Panc1 (cell line): ENCODE measurements around the gene IFITM1. TPM values are rescaled to one million over a fixed set of nuclear protein-coding genes. Genes with fewer than 3 reads are reported as not detected.

Experiments used
- ATAC-seq: fragments of 200-7000 bp; cut with Tn5 transposase; 2 replicates; pipeline ENCODE4 v1.9.1; 2020; ENCODE audit warnings: mild to moderate bottlenecking, moderate library complexity
- BruUV-seq: library from RNA; stranded (reverse); fragments of 400-500 nt; replicated peaks from 2 replicates; lab custom pipeline; 2021; lab: Mats Ljungman, UMichigan
- CTCF ChIA-PET: fragments of 300-600 bp; sonication (Branson Sonifier 250); formaldehyde crosslinking; loops from one replicate; lab custom pipeline; 2022; ENCODE audit warnings: antibody characterized with exemption; lab: Charles Lee
- POLR2A ChIA-PET: fragments of 300-600 bp; sonication (Branson Sonifier 250); formaldehyde crosslinking; loops from one replicate; lab custom pipeline; 2022; ENCODE audit warnings: antibody characterized with exemption; lab: Charles Lee
- DNase-seq: peaks from one replicate; pipeline ENCODE4 v3.0.0-alpha.2; 2010; ENCODE audit warnings: low read depth, low spot score
- H3K27ac ChIP-seq: 2 replicates; pipeline ENCODE4 v1.5.1; 2011; ENCODE audit warnings: mild to moderate bottlenecking, low read length, inconsistent platforms
- H3K27me3 ChIP-seq: fragments of 200-500 bp; sonication (Bioruptor generic); 2 replicates; pipeline ENCODE4 v1.6.0; 2014; ENCODE audit warnings: low read length, inconsistent platforms; ENCODE audit not compliant: control insufficient read depth, insufficient read depth
- H3K36me3 ChIP-seq: fragments of 200-500 bp; sonication (Bioruptor generic); 2 replicates; pipeline ENCODE4 v1.5.1; 2014; ENCODE audit warnings: inconsistent platforms, mild to moderate bottlenecking, low read length, moderate library complexity; ENCODE audit not compliant: control insufficient read depth, insufficient read depth
- H3K4me1 ChIP-seq: 2 replicates; pipeline ENCODE4 v1.5.1; 2011; ENCODE audit warnings: inconsistent platforms, mild to moderate bottlenecking, low read length, moderate library complexity; ENCODE audit not compliant: control insufficient read depth, insufficient read depth
- H3K4me3 ChIP-seq, 2 experiments: 2 replicates each; pipeline ENCODE4 v1.5.1; 2011 to 2012; ENCODE audit warnings: low read depth in 2 of 2, low read length in 2 of 2, mild to moderate bottlenecking in 2 of 2, inconsistent platforms in 1 of 2, moderate library complexity in 1 of 2
- H3K9me3 ChIP-seq: fragments of 200-500 bp; sonication (Bioruptor generic); 2 replicates; pipeline ENCODE4 v1.5.1; 2014; ENCODE audit warnings: low read depth, mild to moderate bottlenecking, inconsistent platforms, low read length, moderate library complexity; ENCODE audit not compliant: control insufficient read depth, insufficient read depth
- CTCF ChIP-seq: fragments of 450-650 bp; IDR thresholded peaks from 2 replicates; pipeline ENCODE4 v1.5.1; 2017; ENCODE audit warnings: mild to moderate bottlenecking
- POLR2AphosphoS5 ChIP-seq: IDR thresholded peaks from 2 replicates; pipeline ENCODE4 v1.6.1; 2012; ENCODE audit warnings: mild to moderate bottlenecking, low read depth, low read length, moderate library complexity
- REST ChIP-seq, 2 experiments: IDR thresholded peaks; 2 replicates each; pipeline ENCODE4 v1.6.1; 2011 to 2012; ENCODE audit warnings: low read depth in 2 of 2, control low read depth in 1 of 2, low read length in 1 of 2, mild to moderate bottlenecking in 1 of 2, moderate library complexity in 1 of 2; ENCODE audit not compliant: insufficient read depth in 1 of 2
- SIN3A ChIP-seq: IDR thresholded peaks from 2 replicates; pipeline ENCODE4 v1.6.1; 2012; ENCODE audit warnings: low read depth, mild to moderate bottlenecking, low read length, moderate library complexity, borderline replicate concordance; ENCODE audit not compliant: insufficient read depth
- TCF7L2 ChIP-seq: IDR thresholded peaks from 2 replicates; pipeline ENCODE4 v1.6.1; 2011; ENCODE audit warnings: mild to moderate bottlenecking, low read depth, low read length, inconsistent platforms
- in situ Hi-C: cut with HindIII; loops from 2 replicates; pipeline ENCODE4 v1.10.0; 2016; ENCODE audit warnings: low sequenced_read_pairs, low pct_unique_long_range_greater_than_20kb
- intact Hi-C: fragments of 100-400 bp; cut with micrococcal nuclease; formaldehyde crosslinking; loops from one replicate; pipeline ENCODE4 v1.10.0; 2022; ENCODE audit not compliant: unreplicated experiment
- total RNA-seq: library from RNA; stranded (reverse); gene quantifications from one replicate; pipeline ENCODE4 v1.2.1, GENCODE V29; 2021; ENCODE audit not compliant: unreplicated experiment

The IFITM1 gene
- total RNA-seq, 1 experiment from 2014 or later: 66.3 TPM

- POLR2A ChIA-PET: no interaction called here
- intact Hi-C loops (no loop called here), in situ Hi-C loops (no loop called here)
- DNase-seq: no peak
- Histone ChIP-seq H3K9me3 (no peaks in the 10 kb centered on the region), H3K4me3 (no peak within 1 kb of the TSS), H3K27ac (peak within 1 kb of the TSS; percentile 35), H3K4me1 (peaks cover 34% of the 10 kb centered on the region), H3K36me3 (no peaks in the 10 kb centered on the region), H3K27me3 (no peaks in the 10 kb centered on the region)
- CTCF ChIA-PET: no interaction called here
- no TSS peak for BruUV-seq
- no peak for ATAC-seq
- no peak for TF ChIP-seq TCF7L2
- TF ChIP-seq REST (IDR thresholded peaks at IDR 0.05; ENCODE audit: insufficient read depth in 1 of 2, low read depth in 2 of 2, low read length in 1 of 2): no peak
- TF ChIP-seq SIN3A: no peak
- TF ChIP-seq POLR2AphosphoS5: no peak
- TF ChIP-seq CTCF: no peak
Measured at GRCh38 chr11:299081-299891, 14.6 kb upstream of the IFITM1 start, which contains the start of gene IFITM5. TSS of gene IFITM5 (minus strand) at chr11:299526. CDS start at chr11:299490, 36 bp downstream.

- no peak for TF ChIP-seq CTCF
- TF ChIP-seq SIN3A: no peak
- DNase-seq (no peak), ATAC-seq (peak; percentile 17)
- intact Hi-C loops: no loop called here
- no peaks in the 10 kb centered on the region for H3K9me3 ChIP-seq
- POLR2A ChIA-PET: no interaction called here
- no peaks in the 10 kb centered on the region for H3K27me3 ChIP-seq
- in situ Hi-C loops: no loop called here
- peaks cover 36% of the 10 kb centered on the region for H3K4me1 ChIP-seq
- no TSS peak for BruUV-seq
- H3K4me3 ChIP-seq: no peak overlapping the region
- peak overlapping the region; percentile 31; the same call in 1 of the 2 replicates for H3K27ac ChIP-seq
- H3K36me3 ChIP-seq: no peaks in the 10 kb centered on the region
- CTCF ChIA-PET: interaction anchor here (0.6 kb wide), 1 partner anchor 55 kb away, joined by 3 read pairs; no protein-coding TSS in a partner anchor
Measured at GRCh38 chr11:299951-300735, 13.7 kb upstream of the IFITM1 start.
